ENCODE data around the gene CTSA.
"Not testable (repeated sequence)": the region's sequence is repeated elsewhere in the genome, so short reads cannot be mapped to it uniquely, and the experiment has no call there.

CTSA gene

GRCh38 chr20:45866454-45866853 lies 24.7 kb upstream of the CTSA start:
- DNase-seq (ENCODE audit: low spot score) = no peak

- DNase-seq (ENCODE audit: low spot score) = no peak
These were observed 23.9 kb upstream of the CTSA start for GRCh38 chr20:45867136-45867818.

- DNase-seq (ENCODE audit: low spot score) = no peak
These were observed 23.3 kb upstream of the CTSA start for GRCh38 chr20:45867819-45868176.

- DNase-seq (ENCODE audit: low spot score) = no peak
These were observed 18.5 kb upstream of the CTSA start for GRCh38 chr20:45872626-45873025.

- no peak for DNase-seq (ENCODE audit: low spot score)
These were observed 17.6 kb upstream of the CTSA start for GRCh38 chr20:45873409-45874103.

GRCh38 chr20:45874104-45874481 lies 17.0 kb upstream of the CTSA start:
- DNase-seq (ENCODE audit: low spot score) = not testable (repeated sequence)

- no peak for DNase-seq (ENCODE audit: low spot score)
These were observed 16.6 kb upstream of the CTSA start for GRCh38 chr20:45874576-45874975.

- DNase-seq (ENCODE audit: low spot score) = no peak
These were observed 12.9 kb upstream of the CTSA start for GRCh38 chr20:45878076-45878761.

- DNase-seq (ENCODE audit: low spot score) = peak; percentile 99
These were observed 9.9 kb upstream of the CTSA start, which contains the start of gene ZSWIM1 for GRCh38 chr20:45880988-45881788. TSS of gene ZSWIM1 (plus strand) at chr20:45881227. CDS start at chr20:45882593, 1,366 bp downstream.

- DNase-seq (ENCODE audit: low spot score) = no peak
These were observed 8.6 kb upstream of the CTSA start for GRCh38 chr20:45882469-45883099.

GRCh38 chr20:45883100-45883469 lies 8.1 kb upstream of the CTSA start:
- no peak for DNase-seq (ENCODE audit: low spot score)

GRCh38 chr20:45886590-45887345 lies 4.4 kb upstream of the CTSA start:
- DNase-seq (ENCODE audit: low spot score) = no peak

GRCh38 chr20:45887346-45887715 lies 3.8 kb upstream of the CTSA start, which contains the start of gene SPATA25:
TSS of gene SPATA25 (minus strand) at chr20:45887622. CDS start at chr20:45887590, 32 bp downstream.
- no peak for DNase-seq (ENCODE audit: low spot score)

- DNase-seq (ENCODE audit: low spot score) = no peak
These were observed 2.5 kb upstream of the CTSA start for GRCh38 chr20:45888681-45889080.

GRCh38 chr20:45890077-45890984 lies 804 bp upstream of the CTSA start:
- peak; percentile 63 for DNase-seq (ENCODE audit: low spot score)

- no peak for DNase-seq (ENCODE audit: low spot score)
These were observed 1.1 kb downstream of the CTSA start for GRCh38 chr20:45892049-45892825.

GRCh38 chr20:45892828-45893500 lies 1.8 kb downstream of the CTSA start:
- DNase-seq (ENCODE audit: low spot score) = no peak

- DNase-seq (ENCODE audit: low spot score) = no peak
These were observed 2.7 kb downstream of the CTSA start for GRCh38 chr20:45893831-45894230.

- DNase-seq (ENCODE audit: low spot score) = no peak
These were observed 3.7 kb downstream of the CTSA start for GRCh38 chr20:45894797-45895196.

Measured in globus pallidus (tissue), 1 donor.